Liver (tissue), 9 donors: ENCODE data around the gene PDLIM3. TPM values are rescaled to one million over a fixed set of nuclear protein-coding genes. Genes with fewer than 3 reads are reported as not detected.

ENCODE experiments used
- DNase-seq: peaks from one replicate; pipeline ENCODE4 v3.0.0-alpha.2; 2017; ENCODE audit warnings: low spot score
- H3K27ac ChIP-seq, 2 donors: one replicate each; pipeline ENCODE4 v1.7.0; 2013; ENCODE audit warnings: inconsistent platforms in 2 of 2, low read length in 2 of 2, control low read depth in 1 of 2, low read depth in 1 of 2, mild to moderate bottlenecking in 1 of 2
- H3K27me3 ChIP-seq, 4 donors: one replicate each; pipeline versions ENCODE4 v1.6.1 to v1.7.0; 2013; ENCODE audit warnings: low read length in 3 of 4, inconsistent platforms in 1 of 4, mild to moderate bottlenecking in 1 of 4, moderate library complexity in 1 of 4; ENCODE audit not compliant: control insufficient read depth in 4 of 4, insufficient read depth in 4 of 4
- H3K36me3 ChIP-seq, 4 donors: one replicate each; pipeline versions ENCODE4 v1.6.1 to v1.7.0; 2013; ENCODE audit warnings: low read length in 3 of 4, mild to moderate bottlenecking in 3 of 4, low read depth in 1 of 4, moderate library complexity in 1 of 4; ENCODE audit not compliant: control insufficient read depth in 4 of 4, insufficient read depth in 3 of 4
- H3K4me1 ChIP-seq, 4 donors: one replicate each; pipeline versions ENCODE4 v1.6.1 to v1.7.0; 2013; ENCODE audit warnings: low read length in 3 of 4, mild to moderate bottlenecking in 3 of 4, moderate library complexity in 1 of 4; ENCODE audit not compliant: control insufficient read depth in 4 of 4, insufficient read depth in 4 of 4
- H3K4me3 ChIP-seq, 3 donors: one replicate each; pipeline versions ENCODE4 v1.6.1 to v1.7.0; 2013; ENCODE audit warnings: low read length in 3 of 3, control low read depth in 1 of 3, low read depth in 1 of 3, mild to moderate bottlenecking in 1 of 3
- H3K9ac ChIP-seq, 2 donors: one replicate each; pipeline ENCODE4 v1.7.0; 2013; ENCODE audit warnings: low read length in 2 of 2, mild to moderate bottlenecking in 2 of 2, moderate library complexity in 2 of 2, control low read depth in 1 of 2, low read depth in 1 of 2
- H3K9me3 ChIP-seq, 4 donors: one replicate each; pipeline versions ENCODE4 v1.6.1 to v1.7.0; 2013; ENCODE audit warnings: low read length in 3 of 4; ENCODE audit not compliant: control insufficient read depth in 4 of 4
- ATF3 ChIP-seq: IDR thresholded peaks from 2 replicates; pipeline ENCODE4 v1.6.1; 2016; ENCODE audit warnings: antibody characterized with exemption
- CTCF ChIP-seq: fragments of 150-350 bp; IDR thresholded peaks from 2 replicates; pipeline ENCODE4 v1.5.1; 2017; ENCODE audit warnings: improper control_type of control experiment, low read depth, low read length; ENCODE audit not compliant: missing input control
- EGR1 ChIP-seq, 2 donors: IDR thresholded peaks; 2 replicates each; pipeline ENCODE4 v1.6.1; 2016 to 2018; ENCODE audit warnings: antibody characterized with exemption in 2 of 2, low read depth in 2 of 2
- FOXA1 ChIP-seq: IDR thresholded peaks from 2 replicates; pipeline ENCODE4 v1.6.1; 2016; ENCODE audit warnings: antibody characterized with exemption
- FOXA2 ChIP-seq: IDR thresholded peaks from 2 replicates; pipeline ENCODE4 v1.6.1; 2016; ENCODE audit warnings: antibody characterized with exemption
- GABPA ChIP-seq, 2 donors: IDR thresholded peaks in 1 of 2; conservative IDR thresholded peaks in 1 of 2; 2 replicates each; pipeline ENCODE4 v1.6.1; 2016; ENCODE audit warnings: antibody characterized with exemption in 2 of 2, mild to moderate bottlenecking in 1 of 2, moderate library complexity in 1 of 2
- HNF4A ChIP-seq, 2 donors: conservative IDR thresholded peaks; 2 replicates each; pipeline ENCODE4 v1.6.1; 2016; ENCODE audit warnings: antibody characterized with exemption in 2 of 2, mild to moderate bottlenecking in 2 of 2
- HNF4G ChIP-seq: IDR thresholded peaks from 2 replicates; pipeline ENCODE4 v1.6.1; 2016; ENCODE audit warnings: antibody characterized with exemption
- JUND ChIP-seq, 2 donors: IDR thresholded peaks; 2 replicates each; pipeline ENCODE4 v1.6.1; 2016; ENCODE audit warnings: antibody characterized with exemption in 2 of 2
- MAX ChIP-seq: IDR thresholded peaks from 2 replicates; pipeline ENCODE4 v1.6.1; 2016; ENCODE audit warnings: antibody characterized with exemption
- NR2F2 ChIP-seq: IDR thresholded peaks from 2 replicates; pipeline ENCODE4 v1.6.1; 2016; ENCODE audit warnings: antibody characterized with exemption
- RAD21 ChIP-seq, 2 donors: IDR thresholded peaks; 2 replicates each; pipeline ENCODE4 v1.6.1; 2016; ENCODE audit warnings: antibody characterized with exemption in 2 of 2, mild to moderate bottlenecking in 2 of 2
- REST ChIP-seq: IDR thresholded peaks from 2 replicates; pipeline ENCODE4 v1.6.1; 2016; ENCODE audit warnings: antibody characterized with exemption, mild to moderate bottlenecking
- RXRA ChIP-seq, 2 donors: IDR thresholded peaks; 2 replicates each; pipeline ENCODE4 v1.6.1; 2017 to 2018; ENCODE audit warnings: antibody characterized with exemption in 2 of 2, mild to moderate bottlenecking in 1 of 2
- SP1 ChIP-seq: IDR thresholded peaks from 2 replicates; pipeline ENCODE4 v1.6.1; 2018; ENCODE audit warnings: antibody characterized with exemption, mild to moderate bottlenecking
- TAF1 ChIP-seq: conservative IDR thresholded peaks from 2 replicates; pipeline ENCODE4 v1.6.1; 2016; ENCODE audit warnings: antibody characterized with exemption, mild to moderate bottlenecking
- YY1 ChIP-seq: IDR thresholded peaks from 2 replicates; pipeline ENCODE4 v1.6.1; 2016; ENCODE audit warnings: antibody characterized with exemption, mild to moderate bottlenecking
- WGBS: extraction: QIAGEN DNeasy Blood & Tissue Kit; methylation state at CpG from one replicate; pipeline ENCODE4 v1.1.7; 2013; 5-methylcytosine and 5-hydroxymethylcytosine counted together
- polyA plus RNA-seq, 2 donors: library from polyadenylated mRNA; stranded (reverse) in 1 of 2; unstranded in 1 of 2; fragments of 200-250 nt in 1 of 2; fragments of >200 nt in 1 of 2; fragmentation: Nextera tagmentation in 1 of 2; extraction: Ambion mirVana in 1 of 2; gene quantifications; one replicate each; pipeline versions ENCODE4 v1.2.1 to v1.2.3, GENCODE V29; 2013 to 2015
- total RNA-seq, 2 donors: library from RNA; depleted of rRNA; stranded (reverse); fragments of >200 nt; gene quantifications; one replicate each; pipeline ENCODE4 v1.2.3, GENCODE V29; 2014
- TF ChIP-seq, protein P1 (sequence below): IDR thresholded peaks from 2 replicates; pipeline ENCODE4 v1.6.1; 2016; ENCODE audit warnings: antibody characterized with exemption
- donor health status: healthy.
- donor health status: healthy.
- donor health status: healthy.
- donor health status: healthy.
- donor health status: healthy.

Gene PDLIM3
- total and polyA plus RNA-seq, 4 donors = 0.58 to 8.8 (median 3.3) TPM

DNA sequence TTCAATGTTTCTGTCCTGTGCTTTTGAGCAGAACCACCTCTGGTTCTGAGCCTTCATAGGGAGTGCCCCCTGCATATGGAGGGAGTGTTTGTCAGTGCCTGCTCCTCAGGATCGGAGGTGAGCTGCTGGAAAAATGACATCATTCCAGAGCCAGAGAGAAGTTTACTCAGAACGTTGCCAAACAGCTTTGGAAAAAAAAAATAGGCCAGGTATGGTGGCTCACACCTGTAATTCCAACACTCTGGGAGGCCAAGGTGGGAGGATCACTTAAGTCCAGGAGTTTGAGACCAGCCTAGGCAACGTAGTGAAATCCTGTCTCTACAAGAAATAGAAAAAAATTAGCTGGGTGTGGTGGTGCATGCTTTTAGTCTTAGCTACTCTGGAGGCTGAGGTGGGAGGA is 27.2 kb upstream of the PDLIM3 start:
- Histone ChIP-seq H3K4me3 (no peak overlapping the region), H3K9me3 (peaks cover 0 to 3% (median 0%) of the 10 kb centered on the region in 4 donors)
- WGBS = 68% methylated on average over 3 of the region's 3 CpGs

More for the DNA sequence above, 27.2 kb upstream of the PDLIM3 start:
- no peak for DNase-seq
- no peak overlapping the region for H3K27ac ChIP-seq
- H3K4me1 ChIP-seq = no peaks in the 10 kb centered on the region
- no peak overlapping the region for H3K9ac ChIP-seq
- no peaks in the 10 kb centered on the region for H3K36me3 ChIP-seq
- H3K27me3 ChIP-seq = no peaks in the 10 kb centered on the region
- no peak for TF ChIP-seq EGR1 (IDR thresholded peaks at IDR 0.05; ENCODE audit: low read depth in 2 of 2)
- no peak for TF ChIP-seq NR2F2
- TF ChIP-seq FOXA1 = no peak
- no peak for TF ChIP-seq HNF4A (conservative IDR thresholded peaks at IDR 0.05)
- TF ChIP-seq REST = no peak
- TF ChIP-seq TAF1 = no peak
- TF ChIP-seq YY1 = no peak
- TF ChIP-seq JUND (IDR thresholded peaks at IDR 0.05) = no peak
- no peak for TF ChIP-seq CTCF
- TF ChIP-seq, protein P1, sequence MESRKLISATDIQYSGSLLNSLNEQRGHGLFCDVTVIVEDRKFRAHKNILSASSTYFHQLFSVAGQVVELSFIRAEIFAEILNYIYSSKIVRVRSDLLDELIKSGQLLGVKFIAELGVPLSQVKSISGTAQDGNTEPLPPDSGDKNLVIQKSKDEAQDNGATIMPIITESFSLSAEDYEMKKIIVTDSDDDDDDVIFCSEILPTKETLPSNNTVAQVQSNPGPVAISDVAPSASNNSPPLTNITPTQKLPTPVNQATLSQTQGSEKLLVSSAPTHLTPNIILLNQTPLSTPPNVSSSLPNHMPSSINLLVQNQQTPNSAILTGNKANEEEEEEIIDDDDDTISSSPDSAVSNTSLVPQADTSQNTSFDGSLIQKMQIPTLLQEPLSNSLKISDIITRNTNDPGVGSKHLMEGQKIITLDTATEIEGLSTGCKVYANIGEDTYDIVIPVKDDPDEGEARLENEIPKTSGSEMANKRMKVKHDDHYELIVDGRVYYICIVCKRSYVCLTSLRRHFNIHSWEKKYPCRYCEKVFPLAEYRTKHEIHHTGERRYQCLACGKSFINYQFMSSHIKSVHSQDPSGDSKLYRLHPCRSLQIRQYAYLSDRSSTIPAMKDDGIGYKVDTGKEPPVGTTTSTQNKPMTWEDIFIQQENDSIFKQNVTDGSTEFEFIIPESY = no peak
- TF ChIP-seq ATF3 = no peak
- no peak for TF ChIP-seq MAX
- TF ChIP-seq HNF4G = no peak
- no peak for TF ChIP-seq RXRA (IDR thresholded peaks at IDR 0.05)
- no peak for TF ChIP-seq SP1
- no peak for TF ChIP-seq GABPA (IDR thresholded peaks at IDR 0.05 in 1 of 2, conservative IDR thresholded peaks at IDR 0.05 in 1 of 2)
- no peak for TF ChIP-seq FOXA2
- TF ChIP-seq RAD21 (IDR thresholded peaks at IDR 0.05) = no peak
